HG03342 (cell line): Measurements from ENCODE around the gene FCHSD2.
"Not testable (repeated sequence)": the region's sequence is repeated elsewhere in the genome, so short reads cannot be mapped to it uniquely, and the experiment has no call there.

ENCODE experiments used
- ATAC-seq: cut with Tn5 transposase; IDR thresholded peaks from one replicate; pipeline ENCODE4 v1.9.1; 2021; ENCODE audit warnings: mild to moderate bottlenecking, moderate library complexity; ENCODE audit not compliant: unreplicated experiment

FCHSD2 gene

GRCh38 chr11:72811686-72812085 lies 330.4 kb downstream of the FCHSD2 start:
- ATAC-seq, result not testable (repeated sequence)

GRCh38 chr11:72808331-72808798 lies 333.8 kb downstream of the FCHSD2 start:
- ATAC-seq, result no peak

DNA sequence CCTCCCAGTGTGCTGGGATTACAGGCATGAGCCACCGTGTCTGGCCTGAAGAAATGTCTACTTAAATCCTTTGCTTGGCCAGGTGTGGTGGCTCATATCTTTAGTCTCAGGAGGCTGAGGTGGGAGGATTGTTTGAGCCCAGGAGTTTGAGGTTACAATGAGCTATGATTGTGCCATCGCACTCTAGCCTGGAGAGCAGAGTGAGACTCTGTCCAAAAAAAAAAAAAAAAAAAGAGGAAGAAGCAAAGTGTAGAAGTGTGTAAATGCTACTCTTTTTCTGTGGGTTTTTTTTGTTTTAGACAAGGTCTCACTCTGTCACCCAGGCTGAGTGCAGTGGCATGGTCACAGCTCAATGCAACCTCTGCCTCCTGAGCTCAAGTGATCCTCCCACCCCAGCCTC lies 334.3 kb downstream of the FCHSD2 start:
- ATAC-seq, result no peak

GRCh38 chr11:72807021-72807693 lies 335.0 kb downstream of the FCHSD2 start:
- ATAC-seq, result no peak

GRCh38 chr11:72806378-72806777 lies 335.7 kb downstream of the FCHSD2 start:
- not testable (repeated sequence) for ATAC-seq

DNA sequence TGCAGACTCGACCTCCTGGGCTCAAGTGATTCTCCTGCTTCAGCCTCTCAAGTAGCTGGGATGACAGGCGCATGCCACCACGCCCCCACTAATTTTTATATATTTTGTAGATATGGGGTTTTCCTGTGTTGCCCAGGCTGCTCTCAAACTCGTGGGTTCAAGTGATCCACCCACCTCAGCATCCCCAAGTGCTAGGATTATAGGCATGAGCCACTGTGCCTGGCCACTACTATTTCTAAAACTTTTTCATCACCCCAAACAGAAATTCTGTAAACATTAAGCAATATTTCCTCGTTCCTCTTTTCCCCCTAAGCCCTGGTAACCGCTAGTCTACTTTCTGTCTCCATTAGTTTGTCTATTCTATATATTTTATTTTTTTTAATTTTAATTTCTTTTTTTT lies 336.9 kb downstream of the FCHSD2 start:
- no peak for ATAC-seq

DNA sequence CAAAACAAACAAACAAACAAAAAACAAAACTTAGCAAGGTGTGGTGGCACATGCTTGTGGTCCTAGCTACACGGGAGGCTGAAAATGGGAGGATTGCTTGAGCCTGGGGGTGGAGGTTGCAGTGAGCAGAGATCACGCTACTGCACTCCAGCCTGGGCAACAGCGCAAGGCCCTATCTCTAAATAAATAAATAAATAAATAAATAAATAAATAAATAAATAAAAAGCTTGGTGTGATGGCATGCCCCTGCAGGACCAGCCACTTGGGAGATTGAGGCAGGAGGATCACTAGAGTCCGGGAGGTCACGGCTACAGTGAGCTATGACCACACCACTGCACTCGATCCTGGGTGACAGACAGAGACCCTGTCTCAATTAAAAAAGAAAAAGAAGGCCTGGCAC lies 339.3 kb downstream of the FCHSD2 start:
- ATAC-seq, result no peak

GRCh38 chr11:72799441-72799840 lies 342.7 kb downstream of the FCHSD2 start:
- no peak for ATAC-seq

DNA sequence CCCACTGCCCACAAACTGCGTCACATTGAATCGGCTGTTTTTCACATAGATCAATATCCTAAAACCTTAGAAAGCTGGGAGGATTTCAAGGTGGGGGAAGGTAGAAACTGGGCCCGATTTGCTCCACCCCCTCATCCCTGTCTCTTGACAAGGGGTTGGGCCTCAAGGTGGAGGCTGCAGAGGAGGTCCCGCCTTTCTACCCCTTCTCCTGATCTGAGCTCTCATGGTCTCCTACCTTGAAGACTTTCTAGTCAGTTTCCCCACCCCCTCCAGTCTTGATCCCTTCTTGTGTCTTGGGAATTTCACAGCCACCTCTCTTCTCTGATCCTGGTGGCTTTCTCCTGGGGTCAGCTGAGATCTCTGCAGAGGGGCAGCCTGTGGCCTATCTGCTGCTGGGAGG lies 343.8 kb downstream of the FCHSD2 start:
- ATAC-seq, result no peak

DNA sequence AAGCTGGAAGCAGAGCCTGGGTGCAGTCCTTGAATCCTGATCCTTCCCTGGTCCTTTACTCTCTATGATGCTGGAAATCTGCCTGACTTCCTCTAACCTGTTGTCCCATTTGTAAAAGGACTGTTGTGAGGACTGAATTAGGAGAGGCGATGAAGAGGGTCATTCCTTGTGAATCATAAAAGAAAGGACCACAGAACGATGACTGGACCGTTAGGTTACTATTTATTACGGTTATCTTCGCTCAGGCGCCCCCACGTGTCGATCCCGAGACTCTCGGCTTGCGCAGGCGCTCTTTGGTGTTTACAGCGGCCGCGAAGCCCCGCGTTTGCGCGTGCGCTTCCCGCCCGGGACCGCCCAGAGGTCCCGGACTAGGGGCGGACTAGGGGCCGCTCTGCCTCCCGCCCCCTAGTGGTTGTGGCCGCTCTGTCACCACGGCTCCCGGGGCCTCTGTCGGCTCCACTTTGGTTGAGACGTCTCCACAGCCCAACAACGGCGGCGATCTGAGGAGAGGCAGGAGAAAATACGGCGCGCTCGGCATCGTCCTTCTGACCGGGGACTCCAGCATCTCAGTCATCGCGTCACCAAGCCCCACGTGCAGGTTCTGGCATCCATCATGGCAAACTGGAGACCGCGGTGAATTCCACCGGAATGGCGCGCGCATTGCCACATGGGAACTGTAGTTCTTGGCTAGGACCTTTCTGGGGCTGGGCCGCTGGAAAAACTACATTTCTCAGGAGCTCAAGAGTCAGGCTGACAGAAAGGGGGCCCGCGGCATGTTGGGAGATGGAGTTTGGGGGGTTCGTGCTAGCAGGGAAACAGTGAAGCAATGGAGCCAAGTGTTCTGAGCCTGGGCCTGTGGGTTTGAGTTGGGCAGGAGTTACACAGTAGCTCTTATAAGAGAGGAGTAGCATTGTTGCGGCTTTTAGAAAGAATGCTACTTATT lies 348.4 kb downstream of the FCHSD2 start, which contains the start of gene STARD10:
Gene STARD10 (minus strand): TSS at position 623 of the 943 bp plus-strand sequence. CDS start 12,866 bp downstream, outside the sequence.
- peak; percentile 91 for ATAC-seq

DNA sequence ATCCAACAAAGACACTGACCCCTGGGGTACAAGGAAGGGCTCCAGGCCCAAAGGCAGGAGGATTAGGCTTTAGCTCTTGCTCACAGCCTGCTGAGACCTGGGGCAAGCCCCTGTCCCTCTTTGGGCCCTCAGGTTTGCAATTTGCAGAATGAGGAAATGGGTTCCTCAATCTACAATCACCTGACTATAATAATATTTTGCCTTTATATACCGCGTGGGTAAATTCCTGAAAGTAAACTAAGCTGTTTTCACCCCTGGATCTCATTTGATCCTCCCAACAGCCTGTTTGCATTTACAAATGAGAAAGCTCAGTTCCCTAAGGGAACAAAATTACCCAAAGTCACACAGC lies 349.1 kb downstream of the FCHSD2 start:
- no peak for ATAC-seq

- ATAC-seq, result no peak
Measured at GRCh38 chr11:72792437-72793021, 349.6 kb downstream of the FCHSD2 start.

DNA sequence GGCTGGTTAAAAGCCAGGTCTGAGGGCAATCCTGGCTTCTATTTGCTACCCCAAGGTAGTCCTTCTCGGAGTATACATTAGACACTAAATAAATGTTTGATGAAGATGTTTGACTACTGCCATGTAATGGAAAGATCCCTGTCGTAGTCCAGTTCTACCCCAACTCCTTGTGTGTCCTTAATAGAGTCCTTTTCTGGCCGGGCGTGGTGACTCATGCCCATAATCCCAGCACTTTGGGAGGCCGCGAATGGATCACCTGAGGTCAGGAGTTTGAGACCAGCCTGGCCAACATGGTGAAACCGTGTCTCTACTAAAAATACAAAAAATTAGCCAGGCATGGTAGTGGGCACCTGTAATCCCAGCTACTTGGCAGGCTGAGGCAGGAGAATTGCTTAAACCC lies 350.9 kb downstream of the FCHSD2 start:
- ATAC-seq, result not testable (repeated sequence)

GRCh38 chr11:72789493-72790131 lies 352.5 kb downstream of the FCHSD2 start:
- no peak for ATAC-seq

GRCh38 chr11:72788241-72788640 lies 353.9 kb downstream of the FCHSD2 start:
- ATAC-seq, result no peak

DNA sequence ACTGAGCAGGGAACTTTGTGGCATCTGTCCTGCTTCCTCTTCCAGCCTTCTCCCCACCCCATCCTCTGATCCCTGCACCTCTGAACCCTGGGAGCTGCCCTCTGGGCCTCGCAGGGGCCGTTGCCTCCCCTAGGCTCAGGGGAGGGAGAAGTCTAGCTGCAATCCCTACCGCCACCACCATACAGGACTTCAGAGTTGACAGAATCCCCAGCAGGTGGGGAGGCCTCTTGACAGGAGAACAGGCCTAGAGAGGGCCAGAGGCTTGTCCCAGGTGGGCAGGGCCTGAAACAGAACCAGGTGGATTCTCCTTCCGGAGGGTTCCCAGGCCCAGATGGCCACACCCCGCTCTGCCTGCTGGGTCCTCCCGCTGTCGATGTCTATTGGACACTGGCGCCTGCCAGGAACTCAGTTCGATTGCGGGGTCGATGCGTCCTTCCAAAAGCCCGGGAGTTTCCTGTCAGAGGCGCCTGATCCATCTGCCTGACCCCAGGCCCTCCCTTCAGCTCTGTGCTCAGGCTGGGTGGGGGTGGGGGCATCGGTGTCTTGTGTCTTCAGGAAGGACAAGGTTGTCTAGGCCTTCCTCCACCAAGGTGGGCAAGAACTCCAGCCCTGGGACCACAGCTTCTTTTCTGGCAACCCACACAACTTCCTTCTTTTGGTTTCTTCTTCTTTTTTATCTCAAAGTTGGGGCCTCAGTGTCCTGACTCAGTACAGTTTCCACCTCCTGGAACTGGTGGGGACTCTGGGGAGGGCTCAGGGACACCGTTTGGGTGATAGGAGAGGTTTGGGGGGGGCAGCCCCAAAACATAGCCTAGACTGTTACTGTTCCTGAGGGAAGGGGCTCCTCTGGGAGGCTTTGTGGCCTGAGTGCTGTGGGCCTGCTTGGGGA lies 354.7 kb downstream of the FCHSD2 start:
- peak; percentile 81 for ATAC-seq
